Measurements from ENCODE around the gene NUTM2D.
"Not testable (repeated sequence)": the region's sequence is repeated elsewhere in the genome, so short reads cannot be mapped to it uniquely, and the experiment has no call there.

DNA sequence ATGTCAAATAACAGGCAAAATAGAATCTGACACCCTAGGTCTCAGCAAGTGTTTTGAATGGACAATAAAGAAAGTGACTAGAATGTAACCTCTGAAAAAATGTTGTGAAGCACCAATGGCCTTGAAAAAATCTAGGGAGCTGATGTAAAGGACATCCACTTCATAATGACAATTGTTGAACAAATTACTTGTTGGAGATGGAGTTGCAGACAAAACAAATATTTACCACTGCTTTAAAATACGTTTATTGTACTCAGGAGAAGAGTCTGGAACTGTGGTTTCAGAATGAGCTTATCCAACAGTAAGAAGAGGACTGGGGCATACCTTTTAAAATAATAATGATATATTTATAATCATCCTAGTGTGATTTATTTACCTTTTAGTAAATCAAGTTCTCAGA, 11.8 kb upstream of the NUTM2D start:
- not testable (repeated sequence) for TF ChIP-seq CTCF (IDR thresholded peaks at IDR 0.05; ENCODE audit: poor library complexity); EZH2 (IDR thresholded peaks at IDR 0.05; ENCODE audit: borderline replicate concordance); EZH2phosphoT487 (IDR thresholded peaks at IDR 0.05; ENCODE audit: low read depth, severe bottlenecking, unreplicated experiment)
